ENCODE data around the gene MPHOSPH8.
"Not testable (repeated sequence)": the region's sequence is repeated elsewhere in the genome, so short reads cannot be mapped to it uniquely, and the experiment has no call there.

Gene MPHOSPH8

GRCh38 chr13:19709782-19710181 is 76.3 kb downstream of the MPHOSPH8 start:
- H3K4me3 ChIP-seq (ENCODE audit: insufficient read depth, low read depth, low read length); H3K9me3 ChIP-seq (ENCODE audit: control insufficient read depth, low read length); H3K27ac ChIP-seq (ENCODE audit: insufficient read depth, low read depth, low read length, poor library complexity, severe bottlenecking); H3K4me1 ChIP-seq (ENCODE audit: control insufficient read depth, insufficient read depth, low read length); H3K36me3 ChIP-seq (ENCODE audit: control insufficient read depth, insufficient read depth, low read length); H3K27me3 ChIP-seq (ENCODE audit: control insufficient read depth, insufficient read depth, low read length, poor library complexity, severe bottlenecking): not testable (repeated sequence)

DNA sequence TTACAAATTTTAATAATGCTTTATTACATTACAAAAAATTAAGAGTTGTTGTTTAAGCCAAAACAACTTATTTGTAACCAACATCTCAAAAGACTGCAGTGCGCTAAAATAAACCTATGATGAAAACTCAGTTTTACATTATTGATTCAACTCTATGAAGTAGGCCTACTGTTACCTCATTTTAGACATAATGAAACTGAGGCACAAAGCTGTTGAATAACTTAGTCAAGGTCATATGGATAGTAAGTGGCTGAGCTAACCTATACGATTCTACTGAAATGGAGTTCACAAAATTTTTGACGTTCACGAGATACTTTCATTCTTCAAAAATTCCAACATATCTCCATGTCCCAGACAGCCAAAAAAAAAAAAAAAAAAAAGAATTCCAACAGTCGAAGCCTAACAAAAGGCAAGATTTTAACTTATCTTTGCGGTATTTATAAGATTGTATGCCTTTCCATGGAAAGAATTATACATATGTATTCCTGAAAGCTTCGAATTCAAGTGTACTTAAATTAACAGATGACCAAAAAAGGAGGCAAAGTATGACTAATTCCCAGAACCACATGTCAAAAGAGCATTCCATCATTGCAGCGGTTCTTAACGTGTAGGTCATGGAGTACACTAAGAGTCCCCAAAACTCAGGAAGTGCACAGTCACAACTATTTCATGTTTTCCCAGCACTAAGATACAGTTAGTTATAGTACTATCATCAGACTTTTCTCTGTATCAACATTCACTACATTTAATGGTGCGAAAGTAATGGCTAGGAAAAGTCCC is 79.9 kb downstream of the MPHOSPH8 start:
- Histone ChIP-seq H3K27ac (ENCODE audit: insufficient read depth, low read depth, low read length, poor library complexity, severe bottlenecking) (no peak overlapping the region), H3K36me3 (ENCODE audit: control insufficient read depth, insufficient read depth, low read length) (peaks cover 4% of the 10 kb centered on the region), H3K4me3 (ENCODE audit: insufficient read depth, low read depth, low read length) (no peak overlapping the region), H3K27me3 (ENCODE audit: control insufficient read depth, insufficient read depth, low read length, poor library complexity, severe bottlenecking) (no peaks in the 10 kb centered on the region), H3K9me3 (ENCODE audit: control insufficient read depth, low read length) (no peaks in the 10 kb centered on the region), H3K4me1 (ENCODE audit: control insufficient read depth, insufficient read depth, low read length) (no peaks in the 10 kb centered on the region)
- WGBS, 2 experiments = 72 to 86% methylated on average over 8 to 9 of the region's 10 CpGs

GRCh38 chr13:19720039-19720438 is 86.6 kb downstream of the MPHOSPH8 start:
- no peaks in the 10 kb centered on the region for H3K4me1 ChIP-seq (ENCODE audit: control insufficient read depth, insufficient read depth, low read length)
- no peak overlapping the region for H3K27ac ChIP-seq (ENCODE audit: insufficient read depth, low read depth, low read length, poor library complexity, severe bottlenecking)
- no peaks in the 10 kb centered on the region for H3K9me3 ChIP-seq (ENCODE audit: control insufficient read depth, low read length)
- H3K36me3 ChIP-seq (ENCODE audit: control insufficient read depth, insufficient read depth, low read length) = peaks cover 6% of the 10 kb centered on the region
- H3K27me3 ChIP-seq (ENCODE audit: control insufficient read depth, insufficient read depth, low read length, poor library complexity, severe bottlenecking) = no peaks in the 10 kb centered on the region
- WGBS, 2 experiments = 79 to 93% methylated on average over 2 of the region's 2 CpGs
- H3K4me3 ChIP-seq (ENCODE audit: insufficient read depth, low read depth, low read length) = no peak overlapping the region

All from ectodermal cell (in vitro differentiated cells).